PC-9 (cell line): ENCODE data around the gene COL4A3. TPM values are rescaled to one million over a fixed set of nuclear protein-coding genes. Genes with fewer than 3 reads are reported as not detected.

ENCODE experiments used
- BruUV-seq: library from RNA; stranded (reverse); fragments of 400-500 nt; replicated peaks from 2 replicates; lab custom pipeline; 2021; lab: Mats Ljungman, UMichigan
- CTCF ChIA-PET: fragments of 300-600 bp; sonication (Branson Sonifier 250); formaldehyde crosslinking; loops from one replicate; lab custom pipeline; 2022; ENCODE audit warnings: antibody characterized with exemption; lab: Charles Lee
- POLR2A ChIA-PET: fragments of 300-600 bp; sonication (Branson Sonifier 250); formaldehyde crosslinking; loops from one replicate; lab custom pipeline; 2022; ENCODE audit warnings: antibody characterized with exemption; ENCODE audit not compliant: unreplicated experiment; lab: Charles Lee
- DNase-seq, 2 experiments: peaks; one replicate each; pipeline versions ENCODE4 v3.0.0 to v3.0.0-alpha.2; 2015 to 2022; ENCODE audit warnings: mixed read lengths in 1 of 2
- H2AFZ ChIP-seq: fragments of 200-600 bp; sonication (generic); 2 replicates; pipeline ENCODE4 v1.8.1; 2017; ENCODE audit warnings: antibody characterized with exemption
- H3F3A ChIP-seq: fragments of 200-600 bp; sonication (generic); 2 replicates; pipeline ENCODE4 v1.8.1; 2017; ENCODE audit warnings: antibody characterized with exemption, mild to moderate bottlenecking, low read depth; ENCODE audit not compliant: insufficient read depth
- H3K27ac ChIP-seq: fragments of 200-600 bp; sonication (generic); 2 replicates; pipeline ENCODE4 v1.6.1; 2016; ENCODE audit warnings: mixed run types
- H3K27me3 ChIP-seq: fragments of 200-600 bp; sonication (generic); 2 replicates; pipeline ENCODE4 v1.6.1; 2016; ENCODE audit warnings: low read depth, mixed run types; ENCODE audit not compliant: insufficient read depth
- H3K36me3 ChIP-seq: fragments of 200-600 bp; sonication (generic); 2 replicates; pipeline ENCODE4 v1.6.1; 2016; ENCODE audit warnings: low read depth, mixed run types
- H3K4me1 ChIP-seq: fragments of 200-600 bp; sonication (generic); replicated peaks from 2 replicates; pipeline ENCODE4 v1.6.1; 2016; ENCODE audit warnings: mixed run types; ENCODE audit not compliant: insufficient read depth
- H3K4me2 ChIP-seq: fragments of 200-600 bp; sonication (generic); 2 replicates; pipeline ENCODE4 v1.6.1; 2017; ENCODE audit warnings: mixed run types
- H3K4me3 ChIP-seq: fragments of 200-600 bp; sonication (generic); 2 replicates; pipeline ENCODE4 v1.6.1; 2016; ENCODE audit warnings: mixed run types
- H3K79me2 ChIP-seq: fragments of 200-600 bp; sonication (generic); 2 replicates; pipeline ENCODE4 v1.6.1; 2017; ENCODE audit warnings: low read depth, mixed run types
- H3K9me2 ChIP-seq: fragments of 200-600 bp; sonication (generic); 2 replicates; pipeline ENCODE4 v1.8.1; 2017; ENCODE audit warnings: mild to moderate bottlenecking; ENCODE audit not compliant: insufficient read depth
- H3K9me3 ChIP-seq: fragments of 200-600 bp; sonication (generic); 2 replicates; pipeline ENCODE4 v1.8.1; 2016; ENCODE audit warnings: low read depth; ENCODE audit not compliant: insufficient read depth
- H4K20me1 ChIP-seq: fragments of 200-600 bp; sonication (generic); 2 replicates; pipeline ENCODE4 v1.8.1; 2017; ENCODE audit not compliant: insufficient read depth
- CTCF ChIP-seq: fragments of 200-600 bp; sonication (generic); conservative IDR thresholded peaks from 2 replicates; pipeline ENCODE4 v1.6.1; 2017; ENCODE audit warnings: mixed run types, antibody characterized with exemption, mild to moderate bottlenecking, moderate library complexity
- EZH2 ChIP-seq: fragments of 200-600 bp; sonication (generic); IDR thresholded peaks from 2 replicates; pipeline ENCODE4 v1.8.0; 2017; ENCODE audit warnings: antibody characterized with exemption, low read depth
- intact Hi-C: fragments of 100-400 bp; cut with micrococcal nuclease; formaldehyde crosslinking; loops from one replicate; pipeline ENCODE4 v1.10.0; 2022; ENCODE audit not compliant: unreplicated experiment
- total RNA-seq: library from RNA; stranded (reverse); gene quantifications from 2 replicates; pipeline ENCODE4 v1.2.3, GENCODE V29; 2021

The COL4A3 gene
- total RNA-seq, 1 experiment from 2014 or later, result 2.2 TPM

- Histone ChIP-seq H3K27ac (no peak overlapping the region), H2AFZ (no peak overlapping the region), H3K36me3 (no peaks in the 10 kb centered on the region), H3K4me2 (no peak overlapping the region), H3K4me3 (no peak overlapping the region), H3K4me1 (no peaks in the 10 kb centered on the region; the same call in 1 of the 2 replicates), H4K20me1 (no peaks in the 10 kb centered on the region), H3K9me3 (no peaks in the 10 kb centered on the region), H3K79me2 (no peaks in the 10 kb centered on the region), H3F3A (no peaks in the 10 kb centered on the region), H3K9me2 (no peaks in the 10 kb centered on the region; the same call in 1 of the 2 replicates), H3K27me3 (no peaks in the 10 kb centered on the region)
- BruUV-seq, result no TSS peak
- CTCF ChIA-PET, result no interaction called here
- POLR2A ChIA-PET, result no interaction called here
- no peak for DNase-seq
- intact Hi-C loops, result no loop called here
- no peak for TF ChIP-seq CTCF
Measured at GRCh38 chr2:227194219-227194618, 29.8 kb downstream of the COL4A3 start.

- Histone ChIP-seq H4K20me1 (no peaks in the 10 kb centered on the region), H3F3A (peaks cover 2% of the 10 kb centered on the region; the same call in 1 of the 2 replicates), H3K9me3 (no peaks in the 10 kb centered on the region), H3K36me3 (no peaks in the 10 kb centered on the region), H3K27ac (no peak overlapping the region), H3K4me2 (no peak overlapping the region), H3K4me3 (no peak overlapping the region), H3K4me1 (no peaks in the 10 kb centered on the region), H3K79me2 (no peaks in the 10 kb centered on the region), H2AFZ (no peak overlapping the region), H3K27me3 (no peaks in the 10 kb centered on the region), H3K9me2 (no peaks in the 10 kb centered on the region; the same call in 1 of the 2 replicates)
- intact Hi-C loops, result no loop called here
- DNase-seq, result no peak
- ChIA-PET POLR2A (no interaction called here), CTCF (no interaction called here)
- TF ChIP-seq CTCF (no peak), EZH2 (no peak)
- BruUV-seq, result no TSS peak
Measured at GRCh38 chr2:227198866-227199265, 34.4 kb downstream of the COL4A3 start.

DNA sequence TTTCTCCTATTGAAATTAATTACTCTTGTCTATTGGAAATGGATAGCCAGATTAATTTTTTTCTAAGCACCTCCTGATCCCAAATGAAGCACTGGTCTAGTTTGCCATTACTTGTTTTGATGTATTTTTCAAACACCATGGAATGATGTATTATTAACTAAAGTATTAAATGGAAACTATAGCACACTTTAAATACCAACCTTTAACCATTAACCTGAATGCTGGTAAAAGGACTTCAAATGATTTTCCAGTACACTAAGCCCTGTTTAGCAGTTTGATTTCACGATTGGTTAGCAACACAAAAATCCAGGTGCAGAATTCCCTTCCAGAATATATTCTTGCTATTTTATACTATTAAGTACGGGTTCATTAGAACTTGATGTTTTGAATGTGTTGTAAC lies 37.3 kb downstream of the COL4A3 start:
- intact Hi-C loops, result no loop called here
- Histone ChIP-seq H3K79me2 (no peaks in the 10 kb centered on the region), H3K27me3 (no peaks in the 10 kb centered on the region), H3K36me3 (no peaks in the 10 kb centered on the region), H3K9me3 (no peaks in the 10 kb centered on the region), H2AFZ (no peak overlapping the region), H3K4me1 (no peaks in the 10 kb centered on the region), H3K27ac (no peak overlapping the region), H3K9me2 (no peaks in the 10 kb centered on the region; the same call in 1 of the 2 replicates), H4K20me1 (no peaks in the 10 kb centered on the region), H3K4me2 (no peak overlapping the region), H3F3A (peaks cover 4% of the 10 kb centered on the region; the same call in 1 of the 2 replicates), H3K4me3 (no peak overlapping the region)
- ChIA-PET POLR2A (no interaction called here), CTCF (no interaction called here)
- no TSS peak for BruUV-seq
- TF ChIP-seq EZH2, result no peak
- no peak for TF ChIP-seq CTCF
- no peak for DNase-seq
